Panc1 (cell line): ENCODE measurements around the gene TNFAIP6. TPM values are rescaled to one million over a fixed set of nuclear protein-coding genes. Genes with fewer than 3 reads are reported as not detected.

Source experiments
- ATAC-seq: fragments of 200-7000 bp; cut with Tn5 transposase; 2 replicates; pipeline ENCODE4 v1.9.1; 2020; ENCODE audit warnings: mild to moderate bottlenecking, moderate library complexity
- BruUV-seq: library from RNA; stranded (reverse); fragments of 400-500 nt; replicated peaks from 2 replicates; lab custom pipeline; 2021; lab: Mats Ljungman, UMichigan
- CTCF ChIA-PET: fragments of 300-600 bp; sonication (Branson Sonifier 250); formaldehyde crosslinking; loops from one replicate; lab custom pipeline; 2022; ENCODE audit warnings: antibody characterized with exemption; lab: Charles Lee
- POLR2A ChIA-PET: fragments of 300-600 bp; sonication (Branson Sonifier 250); formaldehyde crosslinking; loops from one replicate; lab custom pipeline; 2022; ENCODE audit warnings: antibody characterized with exemption; lab: Charles Lee
- DNase-seq: peaks from one replicate; pipeline ENCODE4 v3.0.0-alpha.2; 2010; ENCODE audit warnings: low read depth, low spot score
- H3K27ac ChIP-seq: 2 replicates; pipeline ENCODE4 v1.5.1; 2011; ENCODE audit warnings: mild to moderate bottlenecking, low read length, inconsistent platforms
- H3K27me3 ChIP-seq: fragments of 200-500 bp; sonication (Bioruptor generic); 2 replicates; pipeline ENCODE4 v1.6.0; 2014; ENCODE audit warnings: low read length, inconsistent platforms; ENCODE audit not compliant: control insufficient read depth, insufficient read depth
- H3K36me3 ChIP-seq: fragments of 200-500 bp; sonication (Bioruptor generic); 2 replicates; pipeline ENCODE4 v1.5.1; 2014; ENCODE audit warnings: inconsistent platforms, mild to moderate bottlenecking, low read length, moderate library complexity; ENCODE audit not compliant: control insufficient read depth, insufficient read depth
- H3K4me1 ChIP-seq: 2 replicates; pipeline ENCODE4 v1.5.1; 2011; ENCODE audit warnings: inconsistent platforms, mild to moderate bottlenecking, low read length, moderate library complexity; ENCODE audit not compliant: control insufficient read depth, insufficient read depth
- H3K4me3 ChIP-seq, 2 experiments: 2 replicates each; pipeline ENCODE4 v1.5.1; 2011 to 2012; ENCODE audit warnings: low read depth in 2 of 2, low read length in 2 of 2, mild to moderate bottlenecking in 2 of 2, inconsistent platforms in 1 of 2, moderate library complexity in 1 of 2
- H3K9me3 ChIP-seq: fragments of 200-500 bp; sonication (Bioruptor generic); 2 replicates; pipeline ENCODE4 v1.5.1; 2014; ENCODE audit warnings: low read depth, mild to moderate bottlenecking, inconsistent platforms, low read length, moderate library complexity; ENCODE audit not compliant: control insufficient read depth, insufficient read depth
- POLR2AphosphoS5 ChIP-seq: IDR thresholded peaks from 2 replicates; pipeline ENCODE4 v1.6.1; 2012; ENCODE audit warnings: mild to moderate bottlenecking, low read depth, low read length, moderate library complexity
- SIN3A ChIP-seq: IDR thresholded peaks from 2 replicates; pipeline ENCODE4 v1.6.1; 2012; ENCODE audit warnings: low read depth, mild to moderate bottlenecking, low read length, moderate library complexity, borderline replicate concordance; ENCODE audit not compliant: insufficient read depth
- TCF7L2 ChIP-seq: IDR thresholded peaks from 2 replicates; pipeline ENCODE4 v1.6.1; 2011; ENCODE audit warnings: mild to moderate bottlenecking, low read depth, low read length, inconsistent platforms
- in situ Hi-C: cut with HindIII; loops from 2 replicates; pipeline ENCODE4 v1.10.0; 2016; ENCODE audit warnings: low sequenced_read_pairs, low pct_unique_long_range_greater_than_20kb
- intact Hi-C: fragments of 100-400 bp; cut with micrococcal nuclease; formaldehyde crosslinking; loops from one replicate; pipeline ENCODE4 v1.10.0; 2022; ENCODE audit not compliant: unreplicated experiment
- total RNA-seq: library from RNA; stranded (reverse); gene quantifications from one replicate; pipeline ENCODE4 v1.2.1, GENCODE V29; 2021; ENCODE audit not compliant: unreplicated experiment
- TF ChIP-seq, protein P1 (sequence below), 2 experiments: IDR thresholded peaks; 2 replicates each; pipeline ENCODE4 v1.6.1; 2011 to 2012; ENCODE audit warnings: low read depth in 2 of 2, control low read depth in 1 of 2, low read length in 1 of 2, mild to moderate bottlenecking in 1 of 2, moderate library complexity in 1 of 2; ENCODE audit not compliant: insufficient read depth in 1 of 2
- TF ChIP-seq, protein P2 (sequence below): fragments of 450-650 bp; IDR thresholded peaks from 2 replicates; pipeline ENCODE4 v1.5.1; 2017; ENCODE audit warnings: mild to moderate bottlenecking

Gene TNFAIP6
- total RNA-seq, 1 experiment from 2014 or later = not detected

DNA sequence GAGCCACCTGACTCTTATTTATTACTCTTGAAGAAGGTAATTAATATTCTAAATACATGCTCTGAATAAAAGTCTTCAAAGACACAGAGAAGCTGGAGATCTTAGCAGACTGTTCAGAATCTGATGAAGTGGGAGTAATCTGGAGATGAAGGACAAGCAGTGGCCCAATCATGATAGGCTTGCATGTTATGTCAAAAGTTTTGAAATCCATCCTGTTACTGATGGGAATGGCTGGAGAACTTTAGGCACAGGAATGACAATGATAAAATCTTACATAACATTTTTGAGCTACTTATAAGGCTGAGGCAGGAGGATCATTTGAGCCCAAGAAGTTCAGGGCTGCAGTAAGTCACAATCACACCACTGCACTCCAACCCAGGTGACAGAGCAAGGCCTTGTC, 49.9 kb downstream of the TNFAIP6 start:
- ATAC-seq (no peak), DNase-seq (no peak)
- Histone ChIP-seq H3K9me3 (no peaks in the 10 kb centered on the region), H3K27me3 (no peaks in the 10 kb centered on the region), H3K27ac (no peak overlapping the region), H3K4me3 (no peak overlapping the region), H3K4me1 (peaks cover 7% of the 10 kb centered on the region), H3K36me3 (peaks cover 14% of the 10 kb centered on the region)
- no TSS peak for BruUV-seq
- intact Hi-C loops = loop anchor here (10.0 kb wide), 1 partner anchor 112 kb away; no protein-coding TSS in a partner anchor
- ChIA-PET POLR2A (no interaction called here), CTCF (no interaction called here)
- TF ChIP-seq, protein P1, sequence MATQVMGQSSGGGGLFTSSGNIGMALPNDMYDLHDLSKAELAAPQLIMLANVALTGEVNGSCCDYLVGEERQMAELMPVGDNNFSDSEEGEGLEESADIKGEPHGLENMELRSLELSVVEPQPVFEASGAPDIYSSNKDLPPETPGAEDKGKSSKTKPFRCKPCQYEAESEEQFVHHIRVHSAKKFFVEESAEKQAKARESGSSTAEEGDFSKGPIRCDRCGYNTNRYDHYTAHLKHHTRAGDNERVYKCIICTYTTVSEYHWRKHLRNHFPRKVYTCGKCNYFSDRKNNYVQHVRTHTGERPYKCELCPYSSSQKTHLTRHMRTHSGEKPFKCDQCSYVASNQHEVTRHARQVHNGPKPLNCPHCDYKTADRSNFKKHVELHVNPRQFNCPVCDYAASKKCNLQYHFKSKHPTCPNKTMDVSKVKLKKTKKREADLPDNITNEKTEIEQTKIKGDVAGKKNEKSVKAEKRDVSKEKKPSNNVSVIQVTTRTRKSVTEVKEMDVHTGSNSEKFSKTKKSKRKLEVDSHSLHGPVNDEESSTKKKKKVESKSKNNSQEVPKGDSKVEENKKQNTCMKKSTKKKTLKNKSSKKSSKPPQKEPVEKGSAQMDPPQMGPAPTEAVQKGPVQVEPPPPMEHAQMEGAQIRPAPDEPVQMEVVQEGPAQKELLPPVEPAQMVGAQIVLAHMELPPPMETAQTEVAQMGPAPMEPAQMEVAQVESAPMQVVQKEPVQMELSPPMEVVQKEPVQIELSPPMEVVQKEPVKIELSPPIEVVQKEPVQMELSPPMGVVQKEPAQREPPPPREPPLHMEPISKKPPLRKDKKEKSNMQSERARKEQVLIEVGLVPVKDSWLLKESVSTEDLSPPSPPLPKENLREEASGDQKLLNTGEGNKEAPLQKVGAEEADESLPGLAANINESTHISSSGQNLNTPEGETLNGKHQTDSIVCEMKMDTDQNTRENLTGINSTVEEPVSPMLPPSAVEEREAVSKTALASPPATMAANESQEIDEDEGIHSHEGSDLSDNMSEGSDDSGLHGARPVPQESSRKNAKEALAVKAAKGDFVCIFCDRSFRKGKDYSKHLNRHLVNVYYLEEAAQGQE (IDR thresholded peaks at IDR 0.05; ENCODE audit: insufficient read depth in 1 of 2, low read depth in 2 of 2, low read length in 1 of 2) = no peak
- no peak for TF ChIP-seq POLR2AphosphoS5
- in situ Hi-C loops = no loop called here

DNA sequence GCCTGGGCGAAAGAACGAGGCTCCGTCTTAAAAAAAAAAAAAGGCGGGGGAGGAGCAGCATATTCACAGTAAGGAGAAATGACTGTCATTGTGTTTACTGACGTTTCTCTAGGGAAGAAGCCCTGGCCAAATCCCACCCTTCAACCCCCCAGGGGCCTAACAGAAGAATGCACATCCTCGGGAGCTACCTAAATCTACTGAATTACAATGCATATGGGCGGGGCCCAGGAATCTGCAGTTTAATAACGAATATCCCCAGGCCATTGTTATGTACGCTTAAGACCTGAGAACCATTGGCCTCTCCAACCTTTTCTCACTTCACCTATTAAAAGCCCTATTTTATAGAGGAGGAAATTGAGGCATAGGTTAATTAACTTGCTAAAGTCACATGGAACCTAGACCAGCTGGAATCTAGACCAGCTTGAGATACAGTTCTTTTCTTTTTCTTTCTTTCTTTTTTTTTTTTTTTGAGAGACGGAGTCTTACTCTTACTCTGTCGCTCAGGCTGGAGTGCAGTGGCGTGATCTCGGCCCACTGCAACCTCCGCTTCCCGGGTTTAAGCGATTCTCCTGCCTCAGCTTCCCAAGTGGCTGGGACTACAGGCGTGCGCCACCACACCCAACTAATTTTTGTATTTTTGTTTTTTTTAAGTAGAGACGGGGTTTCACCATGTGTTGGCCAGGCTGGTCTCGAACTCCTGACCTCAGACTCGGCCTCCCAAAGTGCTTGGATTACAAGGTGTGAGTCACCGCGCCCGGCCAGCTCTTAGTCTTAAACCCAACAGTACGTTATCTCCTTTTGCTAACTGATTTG, 51.6 kb downstream of the TNFAIP6 start:
- H3K9me3 ChIP-seq = no peaks in the 10 kb centered on the region
- ChIA-PET POLR2A (interaction anchor here (0.7 kb wide), 1 partner anchor 139 kb away, joined by 3 read pairs; no protein-coding TSS in a partner anchor), CTCF (interaction anchor here (1.1 kb wide), 1 partner anchor 142 kb away, joined by 4 read pairs; no protein-coding TSS in a partner anchor)
- H3K4me1 ChIP-seq = peaks cover 7% of the 10 kb centered on the region
- ATAC-seq = no peak; the same call in 1 of the 2 replicates
- peak overlapping the region; percentile 91 to 92 for H3K4me3 ChIP-seq
- BruUV-seq = no TSS peak
- H3K36me3 ChIP-seq = peaks cover 20% of the 10 kb centered on the region
- in situ Hi-C loops (no loop called here), intact Hi-C loops (loop anchor here (10.0 kb wide), 1 partner anchor 114 kb away; no protein-coding TSS in a partner anchor)
- peak overlapping the region; percentile 93 for H3K27ac ChIP-seq
- DNase-seq = no peak
- TF ChIP-seq TCF7L2 = no peak
- TF ChIP-seq POLR2AphosphoS5 = no peak
- TF ChIP-seq, protein P2, sequence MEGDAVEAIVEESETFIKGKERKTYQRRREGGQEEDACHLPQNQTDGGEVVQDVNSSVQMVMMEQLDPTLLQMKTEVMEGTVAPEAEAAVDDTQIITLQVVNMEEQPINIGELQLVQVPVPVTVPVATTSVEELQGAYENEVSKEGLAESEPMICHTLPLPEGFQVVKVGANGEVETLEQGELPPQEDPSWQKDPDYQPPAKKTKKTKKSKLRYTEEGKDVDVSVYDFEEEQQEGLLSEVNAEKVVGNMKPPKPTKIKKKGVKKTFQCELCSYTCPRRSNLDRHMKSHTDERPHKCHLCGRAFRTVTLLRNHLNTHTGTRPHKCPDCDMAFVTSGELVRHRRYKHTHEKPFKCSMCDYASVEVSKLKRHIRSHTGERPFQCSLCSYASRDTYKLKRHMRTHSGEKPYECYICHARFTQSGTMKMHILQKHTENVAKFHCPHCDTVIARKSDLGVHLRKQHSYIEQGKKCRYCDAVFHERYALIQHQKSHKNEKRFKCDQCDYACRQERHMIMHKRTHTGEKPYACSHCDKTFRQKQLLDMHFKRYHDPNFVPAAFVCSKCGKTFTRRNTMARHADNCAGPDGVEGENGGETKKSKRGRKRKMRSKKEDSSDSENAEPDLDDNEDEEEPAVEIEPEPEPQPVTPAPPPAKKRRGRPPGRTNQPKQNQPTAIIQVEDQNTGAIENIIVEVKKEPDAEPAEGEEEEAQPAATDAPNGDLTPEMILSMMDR = no peak
- TF ChIP-seq, protein P1 (IDR thresholded peaks at IDR 0.05; ENCODE audit: insufficient read depth in 1 of 2, low read depth in 2 of 2, low read length in 1 of 2) = no peak
- no peak for TF ChIP-seq SIN3A
- H3K27me3 ChIP-seq = no peaks in the 10 kb centered on the region
